Activated CD4-positive, alpha-beta T cell treated with anti-CD3 and anti-CD28 coated beads for 24 hours (primary cell): ENCODE results near the gene ATF3.

Experiments used
- DNase-seq, 2 donors: peaks; one replicate each; pipeline ENCODE4 v3.0.0-alpha.2; 2020; ENCODE audit warnings: low read depth in 2 of 2

The ATF3 gene

DNA sequence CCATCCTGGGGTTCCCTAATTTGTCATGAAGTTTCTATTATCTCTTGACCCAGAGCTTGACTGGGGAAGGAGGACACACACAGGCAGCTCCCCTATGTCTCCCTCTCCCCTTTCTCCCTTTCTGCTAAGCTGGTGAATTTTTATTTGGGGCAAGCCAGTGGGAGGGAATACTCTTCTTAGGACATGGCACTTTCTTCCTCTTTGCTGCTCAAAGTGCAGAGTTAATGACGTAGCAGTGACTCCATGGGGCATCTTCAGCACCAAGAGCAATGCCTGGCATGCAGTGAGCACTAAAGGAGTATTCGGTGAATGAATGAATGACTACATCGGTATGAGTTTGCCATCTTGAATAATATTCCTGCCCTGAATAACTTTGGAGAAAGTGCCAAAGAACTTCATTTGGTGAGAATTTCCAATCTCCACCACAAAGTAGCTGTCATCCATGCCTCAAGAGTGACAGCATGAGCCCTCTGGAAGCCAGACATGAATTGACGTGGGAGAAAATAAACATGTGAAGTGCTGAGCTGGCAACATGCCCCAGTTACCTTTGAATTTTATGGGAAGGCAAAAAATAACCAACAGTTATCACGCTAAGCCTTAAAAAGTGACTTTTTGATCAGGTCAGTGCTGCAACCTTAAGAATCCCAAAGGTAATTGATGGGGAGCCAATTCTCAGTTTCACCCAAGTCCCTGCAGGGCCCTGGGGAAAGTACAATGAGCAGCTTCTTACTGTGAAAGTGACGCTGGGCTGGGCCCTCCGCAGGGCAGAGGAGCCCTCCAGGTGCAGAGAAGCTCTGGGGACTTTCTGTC is 22.1 kb upstream of the ATF3 start:
- DNase-seq, result no peak

DNA sequence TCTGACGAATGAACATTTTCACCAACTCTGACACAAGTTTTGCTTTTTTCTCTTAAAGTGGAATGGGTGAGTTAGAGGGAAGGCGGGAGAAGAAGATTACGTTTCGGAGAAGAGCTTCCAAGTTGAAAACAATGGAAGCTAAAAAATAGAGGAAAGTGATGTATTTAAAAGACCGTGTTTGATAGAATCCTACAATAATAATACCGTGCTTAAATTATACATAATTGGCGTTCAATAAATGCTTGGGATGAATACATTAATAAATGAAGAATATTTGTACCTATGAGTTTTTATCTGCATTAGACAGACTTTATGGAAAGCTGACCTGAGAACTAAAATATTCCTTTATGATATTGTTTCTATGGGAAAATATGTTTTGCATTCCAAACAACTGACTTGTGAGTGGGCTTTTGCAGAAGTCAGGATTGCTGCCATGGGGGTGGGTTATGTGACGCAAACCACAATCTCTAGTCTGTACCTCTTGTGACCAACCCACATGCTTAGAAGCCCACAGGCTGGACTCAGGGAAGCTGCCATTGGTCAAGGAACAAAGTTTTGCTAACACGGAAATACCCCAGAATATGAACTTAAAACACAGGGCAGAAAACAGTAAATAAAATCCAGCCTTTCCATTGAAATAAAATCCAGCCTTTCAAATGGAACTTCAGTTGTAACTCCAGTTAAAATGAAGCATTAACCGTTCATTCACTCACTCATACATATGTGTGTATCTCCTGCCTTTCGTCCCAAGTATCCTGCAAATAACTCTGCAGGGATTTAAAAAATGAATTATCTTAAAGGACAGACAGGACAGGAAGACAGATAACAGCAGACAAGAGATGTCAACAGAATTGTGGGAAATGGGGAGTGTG is 21.3 kb upstream of the ATF3 start:
- no peak for DNase-seq

DNA sequence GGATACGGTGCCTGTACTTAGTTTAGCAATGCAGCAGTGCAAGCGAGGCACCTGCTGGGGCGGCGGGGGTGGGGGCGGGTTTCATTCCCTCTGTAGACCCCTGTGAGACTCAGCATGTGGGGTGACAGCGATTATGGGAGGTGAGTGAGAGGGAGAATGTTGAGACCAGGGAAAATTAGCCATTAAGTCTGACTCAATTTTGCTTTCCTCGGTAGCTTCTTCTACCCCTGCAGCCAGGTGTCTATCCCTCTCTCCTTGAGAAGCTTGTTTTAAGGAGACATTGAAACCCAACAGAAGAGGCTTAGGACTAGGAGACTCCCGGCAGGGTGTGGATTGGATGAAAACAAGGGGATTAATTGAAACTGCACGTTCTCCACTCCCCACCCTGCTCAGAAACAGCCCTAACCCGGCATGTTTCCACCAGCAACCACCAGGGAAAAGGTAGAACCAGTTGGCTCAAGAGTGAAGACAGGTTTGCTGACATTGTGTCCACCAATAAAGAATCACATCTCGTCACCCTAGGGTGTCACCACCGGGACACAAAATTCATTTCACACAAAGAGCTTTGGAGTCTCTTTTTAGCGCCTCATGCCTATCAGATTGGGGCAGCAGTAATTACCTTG is 20.6 kb upstream of the ATF3 start:
- no peak for DNase-seq

DNA sequence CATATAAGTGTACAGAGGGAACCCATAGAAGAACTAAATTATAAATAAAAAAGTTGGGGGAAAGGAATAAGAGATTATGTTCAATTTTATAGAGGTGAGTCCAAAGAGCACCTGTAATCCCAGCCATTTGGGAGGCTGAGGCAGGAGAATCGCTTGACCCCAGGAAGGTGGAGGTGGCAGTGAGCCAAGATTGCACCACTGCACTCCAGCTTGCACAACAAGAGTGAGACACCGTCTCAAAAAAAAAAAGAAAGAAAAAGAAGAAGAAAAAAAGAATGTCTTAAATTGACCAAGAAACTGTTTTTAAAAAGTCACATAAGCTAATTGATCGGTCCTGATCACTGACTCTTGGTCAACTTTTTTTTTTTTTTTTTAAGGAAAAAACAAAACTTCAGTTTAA is 19.1 kb upstream of the ATF3 start:
- DNase-seq, result no peak

DNA sequence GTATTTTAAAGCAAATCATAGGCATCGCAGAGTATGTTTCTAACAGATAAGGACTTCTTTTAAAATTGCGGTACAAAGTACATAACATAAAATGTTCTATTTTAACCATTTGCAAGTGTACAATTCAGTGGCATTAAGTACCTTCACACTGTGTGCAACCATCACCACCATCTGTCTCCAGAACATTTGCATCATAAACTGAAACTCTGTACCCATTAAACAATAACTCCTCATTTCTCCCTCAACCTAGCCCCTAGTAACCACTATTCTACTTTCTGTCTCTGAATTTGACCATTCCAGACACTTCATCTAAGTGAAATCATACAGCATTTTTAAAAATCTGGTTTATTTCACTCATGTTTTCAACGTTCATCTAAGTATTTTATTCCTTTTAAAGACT is 16.6 kb upstream of the ATF3 start:
- DNase-seq, result no peak

DNA sequence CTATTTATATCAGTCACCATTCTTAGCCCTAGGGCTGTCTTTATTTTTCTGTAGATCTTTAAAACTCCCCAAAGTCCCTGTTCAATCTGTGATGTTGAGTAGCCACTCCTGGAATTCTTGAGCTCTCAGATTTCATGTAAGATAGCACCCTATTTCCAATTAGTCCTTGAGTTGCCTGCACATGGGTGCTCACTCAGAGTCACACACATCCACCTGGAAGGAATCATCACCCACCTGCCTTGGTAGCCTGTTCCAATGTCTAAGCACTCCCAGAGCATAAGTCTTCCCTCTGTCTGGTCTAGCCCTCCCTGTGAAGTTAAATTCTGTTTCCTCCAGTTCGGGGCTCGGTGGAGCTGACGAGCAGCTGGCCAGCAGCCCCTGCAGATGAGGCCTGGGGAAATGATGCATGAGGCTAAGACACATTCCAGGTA is 14.7 kb upstream of the ATF3 start:
- DNase-seq, result no peak

DNA sequence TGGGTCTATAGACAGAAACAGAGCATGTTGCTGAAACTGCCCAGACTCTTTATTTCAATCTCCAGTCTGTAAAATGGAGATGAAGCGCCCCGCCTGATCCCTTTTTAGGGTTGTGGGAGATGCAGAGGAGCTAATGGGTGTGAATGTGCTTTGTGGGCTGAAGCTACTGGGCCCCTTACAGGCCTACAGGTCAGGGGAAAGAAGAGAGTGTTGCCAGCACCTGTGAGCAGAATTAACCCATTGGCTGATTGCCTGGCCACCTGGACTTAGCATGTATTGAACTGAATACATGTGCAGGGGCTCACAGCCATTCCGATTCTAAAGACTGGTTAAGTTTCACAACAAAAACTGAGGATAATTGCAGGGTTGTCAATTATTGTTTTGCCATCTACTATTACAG is 13.9 kb upstream of the ATF3 start:
- DNase-seq, result no peak

DNA sequence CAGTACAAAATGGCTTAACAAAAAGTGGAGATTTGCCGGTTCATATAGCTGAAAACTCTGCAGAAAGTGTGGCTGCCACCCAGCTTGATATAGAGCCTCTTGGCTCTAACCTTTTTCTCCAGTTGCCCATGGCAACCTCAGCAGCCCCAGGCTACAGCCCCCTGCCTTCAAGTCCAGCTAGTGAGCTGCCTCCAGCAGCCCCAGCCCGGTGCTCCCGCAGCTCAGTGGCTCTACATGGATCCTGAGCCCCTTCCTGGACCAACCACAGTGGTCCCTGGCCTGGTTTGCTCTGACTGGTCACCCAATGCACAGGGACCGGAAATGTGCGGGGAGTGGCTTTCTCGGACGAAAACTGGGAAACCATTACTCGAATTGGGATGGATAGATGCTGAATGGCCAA is 13.3 kb upstream of the ATF3 start:
- DNase-seq, result no peak

DNA sequence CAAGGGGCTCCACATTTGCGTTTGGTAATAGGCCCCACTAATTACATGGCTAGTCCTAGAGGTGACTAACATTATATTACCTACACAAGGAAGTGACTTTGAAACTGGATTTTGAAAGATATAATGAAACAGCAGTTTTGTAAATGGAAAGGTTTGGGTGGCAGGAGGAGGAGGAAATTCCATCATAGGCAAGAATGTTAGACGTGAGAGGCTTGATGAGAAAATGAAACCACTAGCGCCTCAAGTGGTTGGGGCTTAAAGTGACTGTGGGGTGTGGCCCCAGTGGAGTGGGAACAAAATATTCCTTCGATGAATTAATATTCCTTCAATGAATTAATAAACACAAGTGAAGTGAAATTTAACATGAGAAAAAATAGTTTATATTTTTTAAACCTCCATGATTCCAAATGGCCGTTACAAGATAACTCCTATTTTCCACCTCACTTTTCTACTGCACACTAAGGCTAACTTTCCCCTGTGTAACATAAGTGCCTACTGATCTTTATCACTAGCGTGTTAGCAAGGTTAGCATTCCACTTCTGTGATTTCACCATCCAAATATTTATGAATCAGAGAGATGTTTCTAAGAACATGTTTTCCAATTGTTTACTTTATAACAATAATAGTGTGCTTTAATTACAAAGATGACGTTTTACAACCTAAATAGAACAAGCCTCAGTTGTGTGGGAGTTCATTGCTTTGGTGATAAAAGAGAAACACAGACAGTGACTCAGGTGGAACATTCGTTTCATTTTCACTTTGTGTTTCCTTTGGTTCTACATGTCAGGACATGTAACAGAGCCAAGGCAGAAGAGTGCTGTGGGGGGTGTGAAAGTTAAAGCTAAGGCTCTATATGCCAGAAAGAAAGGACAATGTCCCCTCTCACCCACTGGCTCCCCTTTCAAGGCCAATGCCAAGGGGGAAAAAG is 12.5 kb upstream of the ATF3 start:
- DNase-seq, result peak in 1 of 2 donors; percentile 32

DNA sequence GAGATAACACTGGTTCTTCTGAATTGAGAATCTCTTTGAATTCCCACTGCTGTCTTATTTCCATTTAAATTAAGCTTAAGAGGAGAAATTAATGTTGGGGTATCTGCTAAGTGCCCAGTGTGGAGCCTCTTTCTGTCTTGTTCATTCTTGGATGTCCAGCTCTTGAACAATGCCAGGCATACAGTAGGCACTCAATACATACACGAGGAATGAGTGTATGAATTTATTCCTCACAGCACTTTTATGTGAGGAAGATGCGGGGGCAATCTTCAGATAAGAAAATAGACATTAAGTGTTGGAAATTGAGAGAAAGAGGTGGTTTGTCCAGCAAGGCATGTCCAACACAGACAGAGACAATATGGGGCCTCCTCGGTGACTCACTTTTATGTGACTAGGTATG is 11.8 kb upstream of the ATF3 start:
- DNase-seq, result no peak

DNA sequence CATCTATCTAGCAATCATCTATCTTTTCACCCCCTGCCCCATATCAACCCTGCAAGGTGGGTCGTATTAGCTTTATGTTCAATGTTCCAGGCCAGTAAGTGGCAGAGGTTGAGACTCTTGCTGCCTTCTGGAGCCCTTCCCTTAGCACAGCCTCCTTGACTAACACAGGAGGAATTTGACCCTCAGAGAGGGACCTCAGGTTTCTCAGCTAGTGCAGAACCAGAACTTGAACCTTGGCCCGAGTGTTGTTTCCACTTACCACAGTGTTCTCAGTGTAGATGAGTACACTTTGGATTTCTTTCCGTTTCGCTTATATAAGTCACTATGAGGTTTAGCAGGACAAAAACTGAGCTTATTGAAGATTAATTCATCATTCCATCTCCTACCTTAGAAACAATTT is 11.1 kb upstream of the ATF3 start:
- no peak for DNase-seq

DNA sequence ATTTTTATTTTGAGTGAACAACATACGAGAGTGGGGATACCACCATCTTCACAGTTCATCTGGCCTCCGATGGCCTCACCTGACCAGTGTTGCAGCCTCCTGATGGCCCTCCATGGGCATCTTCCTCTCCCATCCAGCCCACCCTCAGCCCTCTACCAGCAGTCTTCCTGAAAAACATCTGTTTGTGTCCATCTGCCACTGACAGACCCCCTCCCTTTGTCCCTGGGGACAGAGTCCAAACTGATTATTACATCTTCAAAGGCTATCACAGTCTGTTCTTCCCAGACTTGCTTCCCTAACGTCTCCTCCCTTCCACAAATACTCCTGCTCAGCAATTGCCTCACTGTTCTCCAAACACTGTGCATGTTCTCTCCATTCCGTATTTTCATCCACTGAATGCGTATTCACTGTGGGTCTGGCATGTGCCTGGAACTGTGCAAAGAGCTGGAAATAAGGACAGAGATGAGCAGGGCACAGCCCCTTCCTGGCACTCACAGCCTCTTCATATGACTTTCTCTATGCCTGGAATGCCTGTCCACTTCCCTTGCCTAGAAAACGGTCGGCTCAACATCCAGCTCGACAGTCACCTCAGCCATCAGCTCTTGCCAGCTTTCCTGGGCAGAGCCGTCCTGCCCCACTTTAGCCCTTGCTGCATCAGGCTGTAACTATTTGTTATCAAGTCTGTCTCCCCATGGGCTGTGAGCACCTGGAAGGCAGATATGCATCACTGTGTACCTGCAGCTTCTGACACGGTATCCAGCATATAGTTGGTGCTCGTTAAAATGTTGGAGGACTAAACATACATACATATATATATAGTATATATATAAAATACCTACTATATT is 8.3 kb upstream of the ATF3 start:
- no peak for DNase-seq

DNA sequence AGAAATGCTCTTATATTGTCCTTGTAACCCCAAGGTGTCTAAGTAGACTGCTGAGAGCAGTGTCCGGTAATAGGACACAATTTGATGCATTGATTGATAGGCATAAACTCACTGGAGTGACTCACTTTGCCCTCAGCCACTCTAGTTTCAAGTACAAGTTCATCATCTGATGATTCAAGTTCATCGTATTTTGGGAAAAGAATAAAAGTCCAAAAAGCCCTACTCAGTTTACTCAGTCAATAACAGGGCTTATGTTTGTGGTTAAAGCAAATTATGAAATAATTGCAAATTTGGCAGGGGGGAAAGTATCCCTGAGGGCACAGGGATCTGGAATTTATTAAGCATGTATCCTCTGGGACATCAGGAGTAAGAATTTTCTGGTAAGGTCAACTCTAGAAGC is 7.6 kb upstream of the ATF3 start:
- DNase-seq, result no peak

DNA sequence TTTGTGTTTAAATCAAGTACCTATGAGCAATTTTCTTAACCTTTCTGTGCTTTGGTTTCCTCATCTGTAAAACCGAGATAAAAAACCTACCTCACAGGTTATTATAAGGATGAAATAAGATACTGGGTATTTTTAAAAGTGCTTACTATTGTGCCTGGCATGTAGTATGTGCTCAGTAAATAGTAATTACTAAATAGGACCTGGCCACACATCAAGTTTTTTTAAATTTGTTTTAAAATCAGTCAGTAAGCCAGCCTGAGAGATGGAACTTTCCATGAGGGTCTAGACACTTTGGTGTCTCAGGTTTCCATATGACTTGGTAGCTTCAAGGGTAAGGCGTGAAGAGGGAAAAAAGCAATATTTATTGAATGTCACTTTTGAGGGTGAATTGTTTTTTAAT is 7.0 kb upstream of the ATF3 start:
- no peak for DNase-seq

DNA sequence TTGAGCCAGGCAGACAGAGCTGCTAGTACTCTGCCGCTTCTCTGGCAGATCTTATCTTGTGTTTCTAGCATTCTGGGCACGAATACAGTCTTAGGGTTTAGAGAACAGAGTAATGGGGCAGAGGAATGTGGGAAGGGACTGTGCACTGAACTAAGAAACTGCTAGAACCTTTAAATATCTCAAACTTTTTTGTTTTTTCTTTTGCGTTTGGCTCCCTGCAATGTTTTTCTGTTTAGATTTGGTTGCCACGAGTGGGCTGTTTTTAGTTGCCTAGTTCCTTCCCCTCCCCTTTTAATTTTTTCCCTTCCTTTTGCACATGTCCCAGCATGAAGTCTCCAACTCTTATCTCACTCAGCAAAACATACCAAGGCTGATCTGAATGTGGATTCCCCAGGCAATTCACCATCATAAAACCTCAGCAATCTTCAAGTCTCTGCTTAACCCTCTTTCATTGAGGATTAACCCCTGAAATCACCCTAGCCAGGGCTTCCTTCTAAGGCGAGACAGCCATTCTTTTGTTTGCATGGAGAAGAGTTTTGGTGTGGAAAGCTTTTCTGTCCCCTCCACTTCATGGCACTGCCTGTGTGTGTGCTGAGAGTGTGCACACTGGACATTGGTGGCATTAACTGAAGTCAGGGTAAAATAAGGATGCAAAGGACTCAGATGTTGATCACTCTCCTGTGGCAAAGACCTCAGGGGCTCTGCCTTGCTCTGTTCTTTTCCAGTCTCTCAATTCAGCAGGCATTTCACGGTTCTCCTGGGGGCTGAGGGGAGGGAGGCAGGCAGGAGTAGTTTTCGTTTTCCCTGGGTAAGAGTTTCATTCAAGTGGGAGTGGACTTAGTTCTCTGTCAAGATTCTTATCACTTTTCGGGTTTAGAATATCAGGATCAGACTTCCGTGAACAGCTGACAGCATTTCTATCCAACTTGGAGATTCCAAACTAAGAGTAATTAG is 2.8 kb upstream of the ATF3 start:
- DNase-seq, result no peak

DNA sequence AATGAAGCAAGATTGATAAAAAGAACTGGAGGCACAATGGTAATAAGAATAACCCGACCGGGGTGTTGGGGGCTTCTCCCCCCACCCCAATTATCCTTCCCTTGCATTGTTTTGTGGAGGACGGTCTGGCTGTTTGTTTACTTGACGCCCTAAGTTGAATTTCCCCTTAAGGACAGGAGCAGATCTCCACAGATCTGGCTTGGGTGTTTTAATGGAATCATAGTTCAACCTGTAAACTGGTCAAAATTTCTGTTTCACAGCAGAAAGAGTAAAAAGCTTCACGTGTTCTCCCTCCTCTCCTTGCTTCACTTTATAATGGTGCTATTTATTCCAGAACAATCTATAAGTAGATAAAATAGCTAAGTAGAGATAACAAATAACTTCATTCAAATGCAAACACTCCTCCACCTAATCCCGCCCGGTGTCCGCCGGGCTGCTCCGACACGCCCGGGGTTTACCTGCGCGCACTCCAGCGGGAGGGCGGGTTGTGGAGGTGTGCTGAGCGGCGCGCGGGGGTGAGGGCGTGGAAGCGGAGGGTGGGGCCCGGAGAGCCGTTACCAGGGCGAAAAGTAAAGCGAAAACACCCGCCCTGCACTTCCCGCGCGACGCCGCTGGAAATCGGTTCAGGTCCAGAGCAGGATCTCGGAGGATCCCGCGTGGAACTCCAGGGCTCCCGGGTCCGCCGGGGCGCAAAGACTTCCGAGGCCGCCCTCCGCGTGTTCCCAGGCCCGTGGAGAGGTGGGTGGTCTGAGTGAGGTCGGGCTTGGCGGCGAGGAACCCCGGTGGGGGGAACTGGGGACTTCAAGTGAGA is 2.0 kb upstream of the ATF3 start:
- peak; percentile 22 to 23 for DNase-seq

DNA sequence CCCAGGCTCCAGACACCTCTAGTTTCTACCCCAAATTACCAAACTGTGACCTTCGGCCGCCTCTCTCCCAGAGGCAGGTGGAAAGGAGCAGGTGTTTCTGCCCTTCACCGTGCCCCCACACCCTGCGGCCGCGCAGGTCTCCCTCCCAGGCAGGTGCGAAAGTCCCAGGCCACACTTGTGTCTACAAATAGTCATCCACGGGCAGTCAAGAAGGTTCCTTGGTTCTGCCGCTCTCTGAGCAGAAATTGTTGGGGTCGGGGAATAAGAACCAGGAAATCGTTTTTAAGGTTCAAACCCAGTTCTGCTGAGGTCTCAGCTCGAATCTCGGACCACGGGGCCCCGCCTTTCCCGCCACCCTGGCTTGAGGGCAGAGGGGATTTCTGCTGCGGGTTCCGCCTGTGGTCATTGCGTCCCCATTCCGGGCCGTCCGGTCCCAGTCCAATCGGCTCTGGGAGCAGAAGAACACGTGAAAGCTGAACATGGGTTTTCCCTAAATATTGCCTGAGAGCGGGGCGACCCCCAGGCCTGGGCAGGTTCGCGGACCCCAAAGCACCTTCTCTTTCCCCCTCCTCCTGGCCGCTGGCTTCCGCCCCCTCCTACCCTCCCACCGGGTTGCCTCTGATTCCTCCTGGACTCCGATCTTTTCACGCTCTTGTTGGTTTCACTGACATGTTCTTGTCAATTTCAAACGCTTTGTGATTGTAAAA is 1.2 kb upstream of the ATF3 start:
- DNase-seq, result no peak

DNA sequence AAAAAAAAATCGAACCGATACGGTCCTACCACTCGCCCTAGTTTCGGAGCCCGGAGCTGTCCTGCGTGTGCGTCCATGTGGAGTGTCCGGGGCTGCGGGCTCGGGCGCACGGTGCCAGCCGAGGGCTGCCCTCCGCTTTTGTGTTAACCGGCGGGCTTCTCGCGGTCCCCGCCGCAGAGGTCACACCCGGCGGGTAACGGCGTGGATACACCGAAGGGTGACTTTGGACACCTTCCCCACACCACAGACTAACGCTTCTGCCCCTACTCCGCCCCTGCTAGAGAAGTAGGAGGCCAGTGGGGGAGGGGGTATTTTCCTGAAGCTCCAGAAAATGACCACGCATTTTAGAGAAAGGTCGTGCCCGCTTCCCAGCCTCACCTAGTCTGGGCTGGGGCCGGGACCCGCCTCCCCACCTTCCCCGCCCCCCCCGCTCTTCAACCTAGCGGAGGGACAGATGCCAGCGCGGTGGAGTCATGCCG is 609 bp upstream of the ATF3 start:
- DNase-seq, result no peak
